ENCODE results near the gene TYMS. TPM values are rescaled to one million over a fixed set of nuclear protein-coding genes. Genes with fewer than 3 reads are reported as not detected.

Gene TYMS
- polyA plus RNA-seq, 3 donors, result not detected

- no peak for DNase-seq
- Histone ChIP-seq H4K20me1 (ENCODE audit: insufficient read depth, low read length) (no peaks in the 10 kb centered on the region), H3K27me3 (ENCODE audit: control insufficient read depth in 2 of 2, insufficient read depth in 2 of 2, low read length in 2 of 2) (peaks cover 0 to 2% of the 10 kb centered on the region in 2 donors), H3K36me3 (replicated peaks in 1 of 2; ENCODE audit: control insufficient read depth in 1 of 2, insufficient read depth in 2 of 2, low read length in 2 of 2) (peaks cover 0 to 10% of the 10 kb centered on the region in 2 donors), H3K4me2 (replicated peaks; ENCODE audit: extremely low read depth, low read length, poor library complexity, severe bottlenecking) (no peak overlapping the region), H3K9ac (ENCODE audit: insufficient read depth, low read length, poor library complexity, severe bottlenecking) (no peak overlapping the region), H3K4me3 (replicated peaks in 1 of 3; ENCODE audit: low read depth in 2 of 3, low read length in 3 of 3) (no peak overlapping the region), H3K27ac (ENCODE audit: low read depth in 1 of 2, low read length in 2 of 2) (no peak overlapping the region), H3K4me1 (ENCODE audit: control insufficient read depth in 1 of 2, insufficient read depth in 2 of 2, low read length in 2 of 2) (peaks cover 9 to 18% of the 10 kb centered on the region in 2 donors), H3K9me3 (replicated peaks in 1 of 2; ENCODE audit: control insufficient read depth in 1 of 2, insufficient read depth in 1 of 2, low read length in 2 of 2) (peaks cover 0 to 4% of the 10 kb centered on the region in 2 donors), H3K79me2 (ENCODE audit: insufficient read depth, low read length) (peaks cover 62% of the 10 kb centered on the region), H2AFZ (ENCODE audit: insufficient read depth, low read depth, low read length, poor library complexity, severe bottlenecking) (no peak overlapping the region)
- Mint-ChIP-seq H3K27ac (no peak overlapping the region), H3K27me3 (ENCODE audit: low read depth in 3 of 3) (peaks cover 2 to 10% (median 3%) of the 10 kb centered on the region in 3 donors), H3K4me3 (no peak overlapping the region), H3K4me1 (peaks cover 17% of the 10 kb centered on the region), H3K36me3 (peaks cover 27 to 42% of the 10 kb centered on the region in 2 donors), H3K9me3 (peaks cover 0 to 9% (median 2%) of the 10 kb centered on the region in 7 donors)
- TF ChIP-seq, protein P1, sequence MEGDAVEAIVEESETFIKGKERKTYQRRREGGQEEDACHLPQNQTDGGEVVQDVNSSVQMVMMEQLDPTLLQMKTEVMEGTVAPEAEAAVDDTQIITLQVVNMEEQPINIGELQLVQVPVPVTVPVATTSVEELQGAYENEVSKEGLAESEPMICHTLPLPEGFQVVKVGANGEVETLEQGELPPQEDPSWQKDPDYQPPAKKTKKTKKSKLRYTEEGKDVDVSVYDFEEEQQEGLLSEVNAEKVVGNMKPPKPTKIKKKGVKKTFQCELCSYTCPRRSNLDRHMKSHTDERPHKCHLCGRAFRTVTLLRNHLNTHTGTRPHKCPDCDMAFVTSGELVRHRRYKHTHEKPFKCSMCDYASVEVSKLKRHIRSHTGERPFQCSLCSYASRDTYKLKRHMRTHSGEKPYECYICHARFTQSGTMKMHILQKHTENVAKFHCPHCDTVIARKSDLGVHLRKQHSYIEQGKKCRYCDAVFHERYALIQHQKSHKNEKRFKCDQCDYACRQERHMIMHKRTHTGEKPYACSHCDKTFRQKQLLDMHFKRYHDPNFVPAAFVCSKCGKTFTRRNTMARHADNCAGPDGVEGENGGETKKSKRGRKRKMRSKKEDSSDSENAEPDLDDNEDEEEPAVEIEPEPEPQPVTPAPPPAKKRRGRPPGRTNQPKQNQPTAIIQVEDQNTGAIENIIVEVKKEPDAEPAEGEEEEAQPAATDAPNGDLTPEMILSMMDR (IDR thresholded peaks at IDR 0.05), result no peak
- 100% methylated on average over 2 of the region's 4 CpGs for WGBS (ENCODE audit: insufficient coverage)
- intact Hi-C loops (cut with micrococcal nuclease), result no loop called here
These were observed 4.7 kb downstream of the TYMS start for GRCh38 chr18:662197-662596.

DNA sequence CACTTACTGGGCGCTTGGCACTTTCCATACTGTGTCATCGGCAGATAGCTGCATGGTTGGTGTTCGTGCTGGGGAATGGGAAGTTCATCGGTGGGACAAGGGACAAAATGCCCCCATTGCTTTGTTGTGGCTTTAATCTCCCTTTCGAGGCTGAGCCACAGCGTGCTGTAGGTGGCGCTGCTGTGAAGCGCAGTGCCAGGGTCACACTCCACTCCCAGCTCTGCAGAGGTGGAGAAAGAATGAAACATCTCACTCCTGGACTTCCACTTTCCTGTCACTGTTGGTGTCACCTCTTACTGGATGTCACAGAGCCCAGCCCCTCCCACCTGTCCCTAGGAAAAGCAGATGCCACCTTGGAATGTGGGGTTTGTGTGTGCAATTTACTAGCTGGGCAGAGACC, 8.7 kb downstream of the TYMS start:
- DNase-seq, result no peak
- intact Hi-C loops (cut with micrococcal nuclease), result no loop called here
- Mint-ChIP-seq H3K27me3 (ENCODE audit: low read depth in 3 of 3) (no peaks in the 10 kb centered on the region), H3K36me3 (peaks cover 50 to 63% of the 10 kb centered on the region in 2 donors), H3K4me3 (no peak overlapping the region), H3K9me3 (peaks cover 0 to 7% (median 0%) of the 10 kb centered on the region in 7 donors), H3K27ac (peak overlapping the region in 2 of 7 donors; percentile 29 to 66), H3K4me1 (no peaks in the 10 kb centered on the region)
- no peaks in the 10 kb centered on the region for H3K27me3 ChIP-seq (ENCODE audit: control insufficient read depth in 2 of 2, insufficient read depth in 2 of 2, low read length in 2 of 2)
- no peak overlapping the region for H3K4me2 ChIP-seq (replicated peaks; ENCODE audit: extremely low read depth, low read length, poor library complexity, severe bottlenecking)
- TF ChIP-seq, protein P1 (IDR thresholded peaks at IDR 0.05), result no peak
- no peak overlapping the region for H3K27ac ChIP-seq (ENCODE audit: low read depth in 1 of 2, low read length in 2 of 2)
- 92% methylated on average over 4 of the region's 8 CpGs for WGBS (ENCODE audit: insufficient coverage)
- H3K4me1 ChIP-seq (ENCODE audit: control insufficient read depth in 1 of 2, insufficient read depth in 2 of 2, low read length in 2 of 2), result no peaks in the 10 kb centered on the region
- H3K9ac ChIP-seq (ENCODE audit: insufficient read depth, low read length, poor library complexity, severe bottlenecking), result no peak overlapping the region
- no peak overlapping the region for H2AFZ ChIP-seq (ENCODE audit: insufficient read depth, low read depth, low read length, poor library complexity, severe bottlenecking)
- peaks cover 0 to 4% of the 10 kb centered on the region in 2 donors for H3K9me3 ChIP-seq (replicated peaks in 1 of 2; ENCODE audit: control insufficient read depth in 1 of 2, insufficient read depth in 1 of 2, low read length in 2 of 2)
- H3K4me3 ChIP-seq (replicated peaks in 1 of 3; ENCODE audit: low read depth in 2 of 3, low read length in 3 of 3), result no peak overlapping the region
- H4K20me1 ChIP-seq (ENCODE audit: insufficient read depth, low read length), result no peaks in the 10 kb centered on the region
- H3K79me2 ChIP-seq (ENCODE audit: insufficient read depth, low read length), result peaks cover 37% of the 10 kb centered on the region
- H3K36me3 ChIP-seq (replicated peaks in 1 of 2; ENCODE audit: control insufficient read depth in 1 of 2, insufficient read depth in 2 of 2, low read length in 2 of 2), result peaks cover 19 to 47% of the 10 kb centered on the region in 2 donors
